Measurements from ENCODE around the gene C17orf113.

Gene C17orf113

GRCh38 chr17:42078396-42079043, 28.1 kb upstream of the C17orf113 start:
- no peaks in the 10 kb centered on the region for H3K9me3 Mint-ChIP-seq
- H3K4me3 Mint-ChIP-seq: no peak overlapping the region
- no peaks in the 10 kb centered on the region for H3K4me1 Mint-ChIP-seq
- H3K27ac Mint-ChIP-seq: no peak overlapping the region
- H3K27me3 Mint-ChIP-seq: peaks cover 9% of the 10 kb centered on the region
- H3K36me3 Mint-ChIP-seq: no peaks in the 10 kb centered on the region

- Mint-ChIP-seq H3K4me3 (no peak overlapping the region), H3K9me3 (no peaks in the 10 kb centered on the region), H3K27me3 (peaks cover 11% of the 10 kb centered on the region), H3K27ac (no peak overlapping the region), H3K4me1 (no peaks in the 10 kb centered on the region), H3K36me3 (no peaks in the 10 kb centered on the region)
Observed at GRCh38 chr17:42077755-42078154, 27.4 kb upstream of the C17orf113 start.

DNA sequence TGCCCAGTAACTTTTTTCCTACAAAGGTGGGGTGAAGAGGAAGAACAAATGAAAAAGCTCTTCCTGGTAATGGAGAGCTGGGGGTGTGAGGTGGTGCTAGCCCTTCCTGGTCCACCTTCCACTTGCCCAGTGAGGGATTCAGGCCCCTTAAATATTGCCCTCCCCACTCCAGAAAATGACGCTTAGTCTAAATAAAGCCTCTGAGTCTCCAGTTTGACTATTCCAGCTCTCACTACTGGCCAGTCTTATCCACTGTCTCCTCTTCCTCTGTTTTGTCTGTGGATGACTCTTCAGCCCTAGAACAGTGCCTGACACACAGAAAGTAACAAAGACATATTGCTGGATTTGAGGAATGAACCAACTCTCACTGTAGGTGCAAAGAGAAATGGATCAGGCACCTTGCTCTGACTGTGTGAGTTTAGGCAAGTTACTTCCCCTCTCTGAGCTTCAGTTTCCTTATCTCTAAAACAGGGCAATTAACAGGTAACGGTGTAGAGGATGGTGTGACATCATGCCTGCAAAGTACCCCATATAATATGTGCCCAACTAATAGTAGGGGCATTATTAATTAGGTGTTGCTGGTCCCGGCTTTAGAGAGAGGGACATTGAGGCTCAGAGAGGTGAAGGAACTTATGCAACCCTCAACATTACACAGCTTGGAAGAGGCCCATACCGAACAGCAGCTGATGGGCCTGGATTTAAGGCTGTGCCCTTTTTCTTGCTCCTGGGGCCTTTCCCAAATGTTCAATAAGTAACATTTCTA, 26.6 kb upstream of the C17orf113 start:
- H3K9me3 Mint-ChIP-seq: no peaks in the 10 kb centered on the region
- H3K4me1 Mint-ChIP-seq: peaks cover 2% of the 10 kb centered on the region
- peaks cover 11% of the 10 kb centered on the region for H3K27me3 Mint-ChIP-seq
- H3K4me3 Mint-ChIP-seq: no peak overlapping the region
- no peaks in the 10 kb centered on the region for H3K36me3 Mint-ChIP-seq
- no peak overlapping the region for H3K27ac Mint-ChIP-seq

DNA sequence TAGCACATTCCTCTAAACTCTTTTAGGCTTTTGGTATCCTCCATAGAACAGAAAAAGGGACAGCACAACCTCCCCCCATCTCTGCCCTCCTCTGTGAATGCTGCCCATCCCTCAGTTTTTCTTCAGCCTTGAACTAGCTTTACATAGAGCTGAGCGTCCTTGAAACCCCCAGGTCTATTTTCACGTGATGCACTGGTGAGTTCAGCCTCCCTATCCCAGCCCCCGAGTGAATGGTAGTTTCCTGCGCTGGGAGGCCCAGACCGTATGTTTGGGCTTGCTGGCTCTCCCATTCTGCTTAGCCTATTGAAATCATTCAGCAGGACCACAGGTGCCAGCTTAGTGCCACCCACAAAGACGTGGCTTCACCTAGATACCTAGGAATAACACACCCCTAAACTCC, 25.4 kb upstream of the C17orf113 start:
- Mint-ChIP-seq H3K27me3 (peaks cover 15% of the 10 kb centered on the region), H3K9me3 (no peaks in the 10 kb centered on the region), H3K4me3 (no peak overlapping the region), H3K36me3 (no peaks in the 10 kb centered on the region), H3K27ac (no peak overlapping the region), H3K4me1 (peaks cover 6% of the 10 kb centered on the region)

GRCh38 chr17:42072323-42073187, 22.2 kb upstream of the C17orf113 start:
- Mint-ChIP-seq H3K27ac (no peak overlapping the region), H3K4me1 (peaks cover 6% of the 10 kb centered on the region), H3K27me3 (peaks cover 15% of the 10 kb centered on the region), H3K4me3 (peak overlapping the region; percentile 55), H3K9me3 (no peaks in the 10 kb centered on the region), H3K36me3 (no peaks in the 10 kb centered on the region)

DNA sequence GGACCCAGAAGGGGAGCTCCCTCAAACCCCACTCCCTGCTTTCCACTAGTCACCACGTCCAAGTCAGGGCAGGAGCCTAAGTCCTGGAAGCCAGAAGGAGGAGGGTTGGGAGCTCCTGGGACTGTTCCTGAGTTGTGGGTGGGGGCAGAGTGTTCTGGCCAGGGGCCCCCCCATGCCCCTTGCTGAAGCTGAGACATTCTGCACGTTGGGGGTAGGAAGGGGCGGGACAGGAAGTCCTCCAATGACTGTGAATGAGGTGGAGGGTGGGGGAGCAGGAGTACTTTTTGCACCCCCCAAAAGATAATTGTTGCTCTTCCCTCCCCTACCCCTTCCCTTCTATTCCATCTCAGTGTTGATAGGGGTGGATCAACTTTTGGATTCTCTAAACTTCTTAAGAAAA, 21.4 kb upstream of the C17orf113 start:
- Mint-ChIP-seq H3K4me3 (peak overlapping the region; percentile 55), H3K27me3 (peaks cover 15% of the 10 kb centered on the region), H3K4me1 (peaks cover 6% of the 10 kb centered on the region), H3K36me3 (no peaks in the 10 kb centered on the region), H3K27ac (no peak overlapping the region), H3K9me3 (no peaks in the 10 kb centered on the region)

DNA sequence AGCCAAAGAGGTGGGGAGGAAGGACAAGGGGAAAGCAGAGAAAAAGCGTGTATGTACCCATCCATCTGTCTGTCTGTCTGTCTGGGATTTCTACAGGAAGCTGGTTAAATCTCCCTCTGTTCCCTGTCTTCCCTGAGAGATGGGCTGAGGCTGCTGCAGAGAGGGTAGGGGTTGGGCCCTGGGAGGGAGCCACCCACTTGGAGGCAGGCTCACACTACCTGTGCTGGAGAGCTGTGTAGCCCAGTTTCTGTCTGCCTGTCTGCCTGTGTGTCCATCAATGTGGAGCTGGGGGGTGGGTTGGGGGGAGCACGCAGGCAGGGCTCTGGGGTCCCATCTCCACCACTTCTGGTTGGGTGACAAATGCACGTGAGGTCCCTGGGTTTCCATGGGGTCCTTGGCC, 18.6 kb upstream of the C17orf113 start:
- Mint-ChIP-seq H3K4me3 (no peak overlapping the region), H3K27ac (no peak overlapping the region), H3K9me3 (no peaks in the 10 kb centered on the region), H3K27me3 (peaks cover 8% of the 10 kb centered on the region), H3K4me1 (peaks cover 16% of the 10 kb centered on the region), H3K36me3 (no peaks in the 10 kb centered on the region)

DNA sequence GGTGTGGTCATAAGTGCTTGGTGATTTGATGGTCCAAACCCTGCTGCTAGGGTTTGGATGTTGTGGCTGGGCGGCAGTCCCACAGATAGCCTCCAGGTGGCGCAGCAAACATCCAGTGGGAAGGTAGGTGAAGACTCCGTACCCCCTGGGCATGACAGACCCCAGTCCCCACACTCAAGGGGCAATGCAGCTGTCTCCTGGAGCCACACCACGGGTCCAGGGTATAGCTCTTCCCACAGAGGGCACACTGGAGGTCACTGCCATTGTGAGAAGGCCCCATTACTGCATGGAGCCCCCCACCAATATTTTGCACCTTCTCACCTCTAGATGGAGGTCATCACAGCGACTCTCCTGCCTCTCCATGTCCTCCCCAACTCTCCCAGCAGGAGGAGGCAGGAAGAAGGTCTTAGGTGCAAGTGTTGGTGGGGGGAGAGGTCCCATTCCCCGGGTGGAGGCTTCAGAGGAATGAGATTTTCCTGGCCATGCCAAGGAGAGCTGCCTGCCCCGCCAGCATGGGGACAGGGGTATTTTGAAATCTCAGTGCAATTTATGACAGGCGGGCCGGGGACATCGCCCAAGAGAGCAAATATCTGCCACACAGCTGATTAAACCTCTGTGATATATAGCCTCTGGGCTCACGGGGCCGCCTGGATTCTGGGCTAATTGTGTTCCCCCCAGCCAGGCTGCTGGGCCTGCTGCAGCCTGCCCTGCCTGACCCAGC, 17.1 kb upstream of the C17orf113 start:
- Mint-ChIP-seq H3K4me1 (peaks cover 24% of the 10 kb centered on the region), H3K9me3 (no peaks in the 10 kb centered on the region), H3K4me3 (no peak overlapping the region), H3K36me3 (no peaks in the 10 kb centered on the region), H3K27ac (no peak overlapping the region), H3K27me3 (peaks cover 3% of the 10 kb centered on the region)

- Mint-ChIP-seq H3K9me3 (no peaks in the 10 kb centered on the region), H3K27me3 (no peaks in the 10 kb centered on the region), H3K36me3 (no peaks in the 10 kb centered on the region), H3K27ac (no peak overlapping the region), H3K4me3 (no peak overlapping the region), H3K4me1 (peaks cover 18% of the 10 kb centered on the region)
Observed at GRCh38 chr17:42065201-42065600, 14.8 kb upstream of the C17orf113 start.

GRCh38 chr17:42062681-42063080, 12.3 kb upstream of the C17orf113 start:
- Mint-ChIP-seq H3K4me3 (no peak overlapping the region), H3K4me1 (peaks cover 18% of the 10 kb centered on the region), H3K36me3 (no peaks in the 10 kb centered on the region), H3K27ac (no peak overlapping the region), H3K27me3 (no peaks in the 10 kb centered on the region), H3K9me3 (no peaks in the 10 kb centered on the region)

- Mint-ChIP-seq H3K9me3 (no peaks in the 10 kb centered on the region), H3K36me3 (no peaks in the 10 kb centered on the region), H3K27me3 (no peaks in the 10 kb centered on the region), H3K4me3 (no peak overlapping the region), H3K27ac (no peak overlapping the region), H3K4me1 (peaks cover 18% of the 10 kb centered on the region)
Observed at GRCh38 chr17:42061646-42062487, 11.5 kb upstream of the C17orf113 start.

GRCh38 chr17:42060231-42060630, 9.8 kb upstream of the C17orf113 start:
- Mint-ChIP-seq H3K4me1 (peaks cover 18% of the 10 kb centered on the region), H3K9me3 (no peaks in the 10 kb centered on the region)

DNA sequence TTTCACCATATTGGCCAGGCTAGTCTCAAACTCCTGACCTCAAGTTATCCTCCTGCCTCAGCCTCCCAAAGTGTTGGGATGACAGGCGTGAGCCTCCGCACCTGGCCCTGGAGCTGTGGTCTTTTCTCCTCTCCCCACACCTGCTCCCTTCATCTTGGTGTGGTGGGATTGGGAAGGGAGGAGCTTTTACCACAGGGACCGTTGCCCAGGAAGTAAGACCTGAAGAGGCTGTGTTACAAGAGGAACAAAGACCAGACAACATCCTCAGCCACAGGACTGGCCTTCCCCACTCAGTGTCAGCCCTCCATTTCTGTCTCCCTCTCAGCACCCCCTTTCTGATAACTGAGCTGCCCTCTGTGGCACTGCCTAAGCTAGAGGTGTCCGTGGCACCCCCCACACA, 9.4 kb upstream of the C17orf113 start:
- Mint-ChIP-seq H3K4me3 (no peak overlapping the region), H3K27ac (no peak overlapping the region), H3K36me3 (no peaks in the 10 kb centered on the region), H3K4me1 (peaks cover 13% of the 10 kb centered on the region), H3K27me3 (no peaks in the 10 kb centered on the region), H3K9me3 (no peaks in the 10 kb centered on the region)

More at GRCh38 chr17:42060231-42060630, 9.8 kb upstream of the C17orf113 start:
- Mint-ChIP-seq H3K27ac (no peak overlapping the region), H3K4me3 (no peak overlapping the region), H3K27me3 (no peaks in the 10 kb centered on the region), H3K36me3 (no peaks in the 10 kb centered on the region)

DNA sequence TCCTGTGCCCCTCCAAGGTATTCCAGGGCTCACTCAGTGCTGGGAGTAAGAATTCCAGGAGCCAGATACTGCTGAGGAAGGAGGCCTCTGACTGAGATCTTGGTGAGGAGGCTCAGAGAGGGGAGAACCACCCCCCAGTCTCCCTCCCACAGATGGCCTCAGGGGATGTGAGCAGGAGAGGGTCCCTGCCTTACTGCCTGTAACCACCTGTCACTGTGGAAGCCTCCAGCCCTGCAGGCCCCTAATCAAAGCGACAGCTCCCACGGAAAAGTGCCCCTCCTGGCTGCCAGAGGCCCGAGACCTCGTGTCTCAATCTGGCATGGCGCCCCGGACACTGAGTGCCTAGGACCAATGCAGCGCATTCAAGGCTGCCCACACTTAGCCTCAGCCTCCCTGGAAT, 7.7 kb upstream of the C17orf113 start:
- Mint-ChIP-seq H3K4me1 (no peaks in the 10 kb centered on the region), H3K4me3 (no peak overlapping the region), H3K36me3 (no peaks in the 10 kb centered on the region), H3K27ac (no peak overlapping the region), H3K9me3 (no peaks in the 10 kb centered on the region), H3K27me3 (peaks cover 4% of the 10 kb centered on the region)

GRCh38 chr17:42056635-42057034, 6.2 kb upstream of the C17orf113 start:
- H3K27me3 Mint-ChIP-seq: peaks cover 9% of the 10 kb centered on the region
- no peaks in the 10 kb centered on the region for H3K9me3 Mint-ChIP-seq
- no peak overlapping the region for H3K4me3 Mint-ChIP-seq

More at GRCh38 chr17:42056635-42057034, 6.2 kb upstream of the C17orf113 start:
- no peaks in the 10 kb centered on the region for H3K4me1 Mint-ChIP-seq
- no peak overlapping the region for H3K27ac Mint-ChIP-seq
- H3K36me3 Mint-ChIP-seq: no peaks in the 10 kb centered on the region
